Choroid plexus epithelial cell (primary cell): Measurements from ENCODE around the gene MRPL23.

ENCODE experiments used
- DNase-seq: peaks from one replicate; pipeline ENCODE4 v3.0.0-alpha.2; 2010; ENCODE audit warnings: low read depth
- H3K4me3 ChIP-seq: 2 replicates; pipeline ENCODE4 v1.5.1; 2011; ENCODE audit warnings: low read depth, mild to moderate bottlenecking, control low read depth, low read length, moderate library complexity
- CTCF ChIP-seq: conservative IDR thresholded peaks from 2 replicates; pipeline ENCODE4 v1.5.1; 2011; ENCODE audit warnings: low read depth, mild to moderate bottlenecking, control low read depth, inconsistent platforms, low read length, moderate library complexity

Gene MRPL23

GRCh38 chr11:1952806-1953482 is 5.8 kb downstream of the MRPL23 start:
- no peak for DNase-seq
- no peak overlapping the region for H3K4me3 ChIP-seq
- TF ChIP-seq CTCF: no peak

- no peak for TF ChIP-seq CTCF
- DNase-seq: no peak
- H3K4me3 ChIP-seq: no peak overlapping the region
Observed at GRCh38 chr11:1953489-1954266, 6.5 kb downstream of the MRPL23 start.

- H3K4me3 ChIP-seq: no peak overlapping the region
- TF ChIP-seq CTCF: no peak
- no peak for DNase-seq
Observed at GRCh38 chr11:1958367-1958766, 11.2 kb downstream of the MRPL23 start.

- no peak for DNase-seq
- no peak overlapping the region for H3K4me3 ChIP-seq
- no peak for TF ChIP-seq CTCF
Observed at GRCh38 chr11:1959786-1960185, 12.7 kb downstream of the MRPL23 start.

GRCh38 chr11:1963864-1964263 is 16.7 kb downstream of the MRPL23 start:
- no peak for DNase-seq
- no peak for TF ChIP-seq CTCF
- no peak overlapping the region for H3K4me3 ChIP-seq

GRCh38 chr11:1964348-1964747 is 17.2 kb downstream of the MRPL23 start:
- H3K4me3 ChIP-seq: no peak overlapping the region
- no peak for DNase-seq
- no peak for TF ChIP-seq CTCF

GRCh38 chr11:1964955-1965354 is 17.8 kb downstream of the MRPL23 start:
- no peak for DNase-seq
- H3K4me3 ChIP-seq: no peak overlapping the region
- TF ChIP-seq CTCF: no peak
